Stimulated activated CD8-positive, alpha-beta memory T cell treated with anti-CD3 and anti-CD28 coated beads, Interleukin-4, amount 100 ng/mL, for 4 hours (primary cell): ENCODE results near the gene RGS16.
A peak's percentile ranks its signal among the peaks of the same experiment; 100 is the strongest.
"Not testable (repeated sequence)": the region's sequence is repeated elsewhere in the genome, so short reads cannot be mapped to it uniquely, and the experiment has no call there.

Experiments
- DNase-seq, 2 donors: peaks; one replicate each; pipeline ENCODE4 v3.0.0-alpha.2; 2020; ENCODE audit warnings: low read depth in 2 of 2, low spot score in 1 of 2

RGS16 gene

DNA sequence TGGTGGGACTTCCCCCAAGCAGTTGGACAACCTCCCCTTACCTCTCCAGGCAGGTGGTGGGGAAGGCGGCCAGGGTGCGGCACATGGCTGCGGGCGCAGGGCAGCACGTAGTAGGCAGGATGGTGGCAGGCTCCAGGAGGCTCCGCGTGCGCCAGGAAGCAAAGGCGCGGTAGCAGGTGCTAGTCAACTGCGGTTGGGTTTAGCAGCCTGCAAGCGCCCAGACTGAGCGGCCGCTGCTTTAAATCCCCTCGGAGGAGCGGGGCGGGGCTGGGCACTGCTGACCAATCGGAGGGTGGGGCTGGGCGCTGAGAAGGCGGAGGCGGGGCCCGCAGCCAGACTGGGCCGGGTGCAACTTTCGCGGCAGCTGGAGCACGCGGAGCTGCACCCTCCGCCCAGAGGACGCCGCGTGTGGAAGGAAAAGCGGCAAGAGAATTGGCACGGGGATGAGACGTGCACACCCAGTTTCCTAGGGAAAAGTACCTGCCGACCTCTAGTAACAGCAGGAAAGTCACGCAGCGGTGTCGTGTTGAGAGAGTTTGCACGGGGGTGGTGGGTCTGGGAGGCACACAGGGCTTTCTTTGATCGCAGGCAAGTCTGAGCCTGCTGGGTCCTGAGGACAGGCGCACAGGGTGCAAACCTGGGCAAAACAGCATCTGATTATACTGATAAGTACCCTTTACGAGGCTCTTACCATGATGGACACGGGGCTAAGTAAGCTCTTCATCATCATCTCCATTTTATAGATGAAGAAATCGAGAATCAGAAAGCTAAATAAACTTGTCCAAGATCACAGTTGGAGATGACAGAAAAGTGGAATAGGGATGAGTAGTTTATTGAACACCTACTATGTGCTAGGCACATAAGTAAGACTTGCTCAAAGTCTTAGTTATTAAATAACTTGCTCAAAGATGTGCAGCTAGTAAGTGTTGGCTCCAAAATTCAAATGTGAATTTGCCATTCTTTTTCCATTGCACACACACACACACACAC is at the start of gene RGS16:
Gene RGS16 (minus strand): TSS at position 215 of the 990 bp plus-strand sequence. CDS start 130 bp downstream, at position 85.
- peak; percentile 70 to 85 for DNase-seq

GRCh38 chr1:182653986-182654385 is 49.8 kb upstream of the RGS16 start:
- DNase-seq, result no peak

DNA sequence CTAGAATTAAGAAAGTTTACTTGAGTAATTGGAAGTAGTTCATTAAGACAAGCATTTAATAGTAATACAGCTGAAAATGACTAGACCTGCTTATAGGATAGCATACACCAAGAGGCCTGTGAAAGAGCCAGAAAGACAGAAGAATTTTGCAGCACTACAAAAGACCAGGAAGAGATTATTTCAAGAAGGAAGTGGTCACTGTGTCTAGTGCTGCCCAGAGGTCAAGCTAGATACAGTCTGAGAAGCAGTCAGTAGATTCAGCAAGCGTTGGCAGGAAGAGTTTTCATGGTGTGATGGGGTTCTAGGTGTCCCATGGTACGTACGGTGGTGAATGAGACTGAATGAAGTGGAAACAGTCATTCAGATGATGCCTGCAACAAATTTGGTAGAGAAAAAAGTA is 48.7 kb upstream of the RGS16 start:
- DNase-seq, result no peak

DNA sequence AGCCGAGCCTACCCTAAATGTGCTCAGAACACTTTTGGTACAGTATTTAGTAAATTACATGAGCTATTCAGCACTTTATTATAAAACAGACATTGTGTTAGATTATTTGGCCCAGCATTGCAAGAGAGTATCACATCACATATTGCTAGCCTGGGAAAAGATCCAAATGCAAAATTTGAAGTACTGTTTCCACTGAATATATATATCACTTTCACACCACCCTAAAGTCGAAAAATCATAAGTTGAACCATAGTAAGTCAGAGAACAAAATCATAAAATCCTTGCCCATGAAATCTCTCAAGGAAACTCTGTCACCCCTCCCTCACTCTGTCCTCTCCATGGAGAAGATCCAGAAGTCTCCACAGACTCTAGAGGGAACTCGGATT is 47.1 kb upstream of the RGS16 start:
- no peak for DNase-seq

DNA sequence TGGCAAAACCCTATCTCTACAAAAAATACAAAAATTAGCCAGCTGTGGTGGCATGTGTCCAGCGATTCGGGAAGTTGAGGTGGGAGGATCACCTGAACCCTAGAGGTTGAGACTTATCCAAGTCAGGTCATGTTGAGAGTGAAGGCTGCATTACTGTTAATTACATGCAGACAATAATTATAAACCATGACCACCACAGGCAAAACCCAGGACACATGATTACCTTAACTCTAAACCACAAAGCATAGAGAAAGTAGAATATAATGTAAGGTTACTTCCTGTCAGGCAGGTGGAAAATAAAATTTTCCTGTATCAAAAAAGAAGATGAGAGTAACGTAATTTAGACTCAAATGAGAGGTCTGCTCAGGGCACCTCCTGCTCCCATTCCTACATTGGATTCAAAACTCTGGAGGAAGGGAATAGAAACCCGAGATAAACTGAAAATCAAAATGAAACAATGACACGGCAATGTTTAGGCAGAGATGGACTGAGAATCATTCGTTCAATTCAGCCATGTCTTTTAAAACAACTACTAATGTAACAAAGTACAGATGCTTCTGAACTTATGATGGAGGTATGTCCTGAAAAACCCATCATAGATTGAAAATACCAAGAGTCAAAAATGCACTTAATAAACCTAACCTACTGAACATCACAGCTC is 46.6 kb upstream of the RGS16 start:
- no peak for DNase-seq

DNA sequence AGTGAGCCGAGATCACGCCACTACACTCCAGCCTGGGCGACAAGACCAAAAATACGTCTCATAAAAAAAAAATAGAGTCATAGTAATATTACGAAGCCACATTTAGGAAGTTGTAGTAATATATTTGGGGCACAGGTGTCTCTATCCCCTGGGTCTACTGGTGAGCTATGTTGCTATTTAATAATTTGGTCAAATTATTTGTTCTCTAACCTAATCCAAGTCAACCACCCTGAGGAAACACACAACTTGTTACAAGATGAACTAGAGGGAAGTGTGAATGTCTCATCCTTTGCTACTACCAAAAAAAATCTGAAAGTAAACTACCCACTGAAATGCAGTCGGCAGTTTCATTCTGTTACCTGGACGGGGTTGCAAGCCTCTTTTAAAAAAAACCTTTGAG is 44.9 kb upstream of the RGS16 start:
- no peak for DNase-seq

DNA sequence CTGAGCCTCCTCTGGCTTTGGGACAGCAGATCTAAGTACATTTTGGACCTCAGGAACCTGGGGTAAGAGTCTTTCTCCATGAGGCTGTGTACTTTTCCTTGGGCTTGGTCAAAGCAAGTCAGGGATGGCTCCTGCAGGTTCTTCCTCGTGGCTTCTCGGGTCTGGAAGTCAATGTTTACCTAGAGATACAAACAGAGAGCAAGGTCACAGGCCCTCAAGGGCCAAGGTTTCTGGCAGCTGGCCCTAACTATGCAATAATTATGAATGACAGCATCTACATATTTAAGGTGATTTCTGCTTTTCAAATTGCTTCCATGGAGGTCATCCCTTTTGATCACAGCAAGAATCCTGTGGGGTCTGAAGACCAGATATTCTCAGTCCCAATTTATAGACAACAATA is 42.5 kb upstream of the RGS16 start:
- DNase-seq, result no peak

DNA sequence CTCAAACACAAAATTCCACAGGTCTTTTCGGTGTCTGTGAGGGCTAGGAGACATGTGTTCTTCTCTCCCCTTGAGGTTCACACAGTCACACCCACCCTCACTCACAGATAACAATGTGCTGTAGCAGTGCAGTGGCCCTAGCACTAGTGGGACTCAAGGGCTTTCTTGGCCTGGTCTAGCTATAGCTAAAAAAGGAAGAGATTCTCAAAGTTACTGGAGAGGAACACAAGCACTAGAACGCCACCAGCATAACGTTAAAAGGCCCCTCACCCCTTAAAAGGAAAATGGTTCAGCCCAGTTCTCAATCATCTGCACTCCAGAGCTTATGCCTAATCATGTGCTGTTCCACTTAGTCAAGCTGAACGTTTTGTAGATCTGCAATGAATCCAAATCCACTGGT is 40.7 kb upstream of the RGS16 start:
- no peak for DNase-seq

DNA sequence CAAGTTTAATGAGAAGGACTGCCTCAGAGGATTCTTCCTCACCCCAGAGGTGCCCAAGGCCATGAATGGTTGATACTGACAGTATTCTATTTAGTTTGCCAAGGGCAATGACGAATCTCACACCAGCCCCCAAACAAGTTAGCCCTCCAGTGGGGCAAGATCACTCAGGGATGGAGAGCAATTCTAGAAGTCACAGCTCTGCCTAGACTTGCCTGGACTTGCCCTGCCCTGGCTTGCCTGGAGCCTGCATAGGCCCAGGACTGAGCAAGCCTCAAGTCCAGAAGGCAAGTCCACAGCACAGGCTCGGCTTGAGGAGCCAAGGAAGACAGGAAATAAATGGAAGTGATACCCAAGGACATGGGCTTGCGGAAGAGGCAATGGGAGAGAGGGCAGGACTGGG is 39.5 kb upstream of the RGS16 start:
- no peak for DNase-seq

GRCh38 chr1:182642461-182642860 is 38.3 kb upstream of the RGS16 start:
- no peak for DNase-seq

GRCh38 chr1:182641561-182641960 is 37.4 kb upstream of the RGS16 start:
- DNase-seq, result no peak

DNA sequence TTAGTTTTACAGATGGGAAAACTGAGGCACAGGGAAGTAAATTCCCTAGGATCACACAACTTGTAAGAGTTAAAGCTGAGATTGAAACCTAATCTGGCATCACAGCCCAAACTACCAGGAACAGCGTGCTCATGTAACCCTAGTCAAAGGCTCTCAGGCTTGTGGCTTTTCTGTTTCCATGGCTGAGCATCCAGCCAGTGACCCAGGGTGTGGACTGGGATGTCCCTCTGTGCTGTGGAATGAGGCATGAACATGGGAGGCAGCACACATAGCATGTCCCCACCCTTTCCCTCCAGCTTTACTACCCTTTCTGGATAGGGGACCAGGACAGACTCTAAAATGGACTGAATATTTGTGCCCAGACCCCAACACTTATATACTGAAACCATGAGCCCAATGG is 35.1 kb upstream of the RGS16 start:
- DNase-seq, result no peak

DNA sequence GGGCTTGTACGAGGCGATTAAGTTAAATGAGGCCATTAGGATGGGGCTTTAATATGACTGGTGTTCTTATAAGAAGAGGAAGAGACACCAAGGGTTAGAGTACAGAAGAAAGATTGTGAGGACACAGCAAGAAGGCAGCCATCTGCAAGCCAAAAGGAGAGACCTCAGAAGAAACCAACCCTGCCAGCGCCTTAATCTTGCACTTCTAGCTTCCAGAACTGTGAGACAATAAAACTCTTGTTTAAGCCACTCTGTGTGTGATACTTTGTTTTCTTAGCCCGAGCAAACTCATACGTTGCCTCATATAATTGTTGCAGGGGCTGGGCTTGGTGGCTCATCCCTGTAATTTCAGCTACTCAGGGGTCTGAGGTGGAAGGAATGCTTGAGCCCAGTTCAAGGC is 33.6 kb upstream of the RGS16 start:
- no peak for DNase-seq

GRCh38 chr1:182635871-182636270 is 31.7 kb upstream of the RGS16 start:
- no peak for DNase-seq

DNA sequence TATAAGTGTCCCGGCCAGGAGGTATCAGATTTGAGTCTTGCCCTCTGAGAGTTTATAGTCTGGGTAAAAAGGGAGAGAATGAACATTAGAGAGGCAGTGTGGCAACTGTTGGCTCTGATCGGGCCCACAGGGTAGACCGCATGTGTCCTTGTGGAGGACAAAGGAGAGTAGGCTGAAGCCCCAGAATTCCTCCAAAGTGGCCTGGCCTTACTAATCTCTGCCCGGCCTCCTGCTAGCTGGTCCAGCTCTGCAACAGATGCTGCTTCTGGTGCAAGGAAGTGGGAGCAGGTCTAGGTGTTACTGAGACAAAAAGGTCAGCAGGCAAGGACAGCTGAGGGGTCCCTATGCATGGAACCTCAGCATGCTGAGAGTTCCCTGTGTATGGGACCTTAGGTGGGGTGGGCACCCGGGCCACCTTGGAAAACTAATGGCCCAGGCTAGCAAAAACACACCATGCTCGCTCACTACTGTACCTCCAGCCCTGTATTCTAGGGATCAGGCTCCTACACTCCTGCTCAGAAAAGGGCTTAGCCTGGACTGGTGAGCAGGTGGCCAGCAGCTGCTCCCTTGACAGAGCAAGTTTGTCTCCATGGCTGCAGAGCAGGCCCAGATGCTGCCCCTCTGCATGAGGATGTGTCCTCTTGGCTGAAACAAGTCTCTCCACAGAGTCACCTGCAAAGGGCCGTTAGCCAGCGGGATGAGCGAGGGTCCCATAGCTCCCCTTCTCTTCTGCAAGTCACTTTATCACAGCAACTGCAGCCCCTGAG is 30.3 kb upstream of the RGS16 start:
- no peak for DNase-seq

- no peak for DNase-seq
These were observed 29.6 kb upstream of the RGS16 start for GRCh38 chr1:182633657-182634281.

GRCh38 chr1:182633031-182633430 is 28.8 kb upstream of the RGS16 start:
- no peak for DNase-seq

DNA sequence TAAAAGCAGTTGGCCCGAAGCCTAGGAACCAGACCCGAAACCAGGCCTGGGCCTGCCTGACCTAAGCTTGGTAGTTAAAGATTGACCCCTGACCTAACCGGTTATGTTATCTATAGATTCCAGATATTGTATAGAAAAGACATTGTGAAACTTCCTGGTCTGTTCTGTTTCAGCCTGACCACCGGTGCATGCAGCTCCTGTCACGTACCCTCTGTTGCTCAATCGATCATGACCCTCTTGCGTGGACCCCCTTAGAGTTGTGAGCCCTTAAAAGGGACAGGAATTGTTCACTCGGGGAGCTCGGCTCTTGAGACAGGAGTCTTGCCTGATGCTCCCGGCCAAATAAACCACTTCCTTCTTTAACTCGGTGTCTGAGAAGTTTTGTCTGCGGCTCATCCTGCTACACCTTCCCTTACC is 28.3 kb upstream of the RGS16 start:
- not testable (repeated sequence) for DNase-seq

GRCh38 chr1:182631954-182632353 is 27.8 kb upstream of the RGS16 start:
- DNase-seq, result no peak

- DNase-seq, result no peak
These were observed 27.0 kb upstream of the RGS16 start for GRCh38 chr1:182631053-182631677.

GRCh38 chr1:182630586-182630985 is 26.4 kb upstream of the RGS16 start:
- DNase-seq, result no peak
